Stimulated activated CD8-positive, alpha-beta memory T cell treated with anti-CD3 and anti-CD28 coated beads, Interleukin-4, amount 100 ng/mL, for 1 hour (primary cell): Measurements from ENCODE around the gene MESP2.
A peak's percentile ranks its signal among the peaks of the same experiment; 100 is the strongest.

Source experiments
- DNase-seq, 2 donors: peaks; one replicate each; pipeline ENCODE4 v3.0.0-alpha.2; 2020; ENCODE audit warnings: low read depth in 2 of 2, low spot score in 1 of 2

MESP2 gene

DNA sequence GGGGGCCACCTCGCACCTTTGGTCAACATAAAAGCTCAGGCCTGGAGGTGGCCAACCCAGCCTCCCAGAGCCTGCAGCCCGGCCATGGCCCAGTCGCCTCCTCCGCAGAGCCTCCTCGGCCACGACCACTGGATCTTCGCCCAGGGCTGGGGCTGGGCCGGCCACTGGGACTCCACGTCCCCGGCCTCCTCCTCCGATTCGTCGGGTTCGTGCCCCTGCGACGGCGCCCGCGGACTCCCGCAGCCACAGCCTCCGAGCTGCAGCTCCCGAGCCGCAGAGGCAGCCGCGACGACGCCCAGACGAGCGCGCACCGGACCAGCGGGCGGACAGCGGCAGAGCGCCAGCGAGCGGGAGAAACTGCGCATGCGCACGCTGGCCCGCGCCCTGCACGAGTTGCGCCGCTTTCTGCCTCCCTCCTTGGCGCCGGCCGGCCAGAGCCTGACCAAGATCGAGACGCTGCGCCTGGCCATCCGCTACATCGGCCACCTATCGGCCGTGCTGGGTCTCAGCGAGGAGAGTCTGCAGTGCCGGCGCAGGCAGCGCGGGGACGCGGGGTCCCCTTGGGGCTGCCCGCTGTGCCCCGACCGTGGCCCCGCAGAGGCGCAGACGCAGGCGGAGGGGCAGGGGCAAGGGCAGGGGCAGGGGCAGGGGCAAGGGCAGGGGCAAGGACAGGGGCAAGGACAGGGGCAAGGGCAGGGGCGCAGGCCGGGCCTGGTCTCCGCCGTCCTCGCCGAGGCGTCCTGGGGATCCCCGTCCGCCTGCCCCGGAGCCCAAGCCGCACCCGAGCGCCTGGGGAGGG lies at the start of gene MESP2:
Gene MESP2 (plus strand): TSS at position 59 of the 799 bp plus-strand sequence. CDS start 26 bp downstream, at position 85.
- DNase-seq: peak in 1 of 2 donors; percentile 3

DNA sequence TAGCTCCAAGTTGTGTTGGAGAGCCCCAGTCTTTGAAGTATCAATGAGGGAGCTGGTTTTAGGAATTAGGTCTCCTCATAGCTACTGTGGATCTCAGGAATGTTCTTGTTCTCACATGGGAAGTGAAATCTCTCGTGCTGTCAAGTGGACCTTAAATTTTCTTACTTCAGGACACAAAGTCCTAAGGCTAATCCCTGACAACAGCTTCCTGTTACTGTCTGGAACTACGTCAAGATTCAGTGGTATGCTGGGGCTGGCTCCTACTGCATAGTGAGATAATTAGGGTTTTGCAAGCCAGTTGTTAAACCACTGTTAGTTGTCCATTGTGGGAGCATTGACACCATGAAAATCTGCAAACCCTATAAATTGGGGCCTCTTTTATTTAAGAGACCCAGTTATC lies 47.9 kb upstream of the MESP2 start:
- no peak for DNase-seq

DNA sequence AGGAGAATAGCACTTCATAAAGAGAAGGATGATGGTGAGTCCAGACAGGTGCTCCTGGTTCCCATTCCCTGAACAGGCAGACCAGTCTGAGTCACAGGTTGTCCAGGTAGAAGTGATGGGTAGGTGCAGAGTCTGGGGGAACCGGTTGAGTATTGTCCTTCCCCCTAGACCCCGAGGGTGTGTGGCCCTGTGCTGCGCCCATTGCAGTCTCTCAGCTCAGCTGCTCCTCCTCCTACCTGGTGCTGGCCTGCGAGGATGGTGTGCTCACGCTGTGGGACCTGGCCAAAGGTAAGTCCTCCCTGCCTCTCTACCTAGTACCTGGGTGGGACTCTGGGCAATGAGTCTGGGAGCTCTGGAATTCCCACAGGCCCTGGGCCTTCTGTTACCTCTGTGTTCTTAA lies 44.9 kb upstream of the MESP2 start:
- DNase-seq: no peak

DNA sequence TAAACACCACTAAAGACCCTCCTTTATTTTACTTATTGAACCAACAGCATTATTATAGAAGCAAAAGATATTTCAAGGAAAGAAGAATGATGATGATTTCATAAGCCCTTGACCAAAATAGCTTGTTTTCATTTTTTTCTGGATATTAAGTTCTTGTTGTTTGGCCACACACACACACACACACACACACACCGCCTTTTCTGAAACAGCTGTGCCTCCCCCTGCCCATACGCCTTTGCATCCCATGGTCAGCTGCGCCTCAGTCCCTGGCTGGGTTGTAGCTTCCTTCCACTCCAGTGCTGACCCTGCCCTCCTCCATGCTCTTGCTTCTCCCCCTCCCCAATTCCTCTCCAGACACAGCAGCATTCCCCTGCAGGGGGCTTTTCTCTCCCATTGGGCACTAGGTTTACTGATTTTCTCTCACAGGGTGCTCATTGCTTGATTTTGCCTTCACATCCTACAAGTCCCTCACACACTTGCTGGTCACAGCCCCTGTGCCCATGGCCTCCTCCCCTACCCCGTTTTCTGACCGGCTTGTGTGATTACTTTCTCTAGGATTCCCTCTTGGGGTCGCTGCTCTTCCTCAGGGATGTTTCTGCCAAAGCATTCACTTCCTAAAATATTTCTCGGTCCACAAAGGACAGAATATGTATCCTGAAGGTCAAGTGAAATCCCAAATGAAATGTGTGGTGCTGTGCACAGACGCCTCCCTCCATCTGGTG lies 43.5 kb upstream of the MESP2 start:
- no peak for DNase-seq

DNA sequence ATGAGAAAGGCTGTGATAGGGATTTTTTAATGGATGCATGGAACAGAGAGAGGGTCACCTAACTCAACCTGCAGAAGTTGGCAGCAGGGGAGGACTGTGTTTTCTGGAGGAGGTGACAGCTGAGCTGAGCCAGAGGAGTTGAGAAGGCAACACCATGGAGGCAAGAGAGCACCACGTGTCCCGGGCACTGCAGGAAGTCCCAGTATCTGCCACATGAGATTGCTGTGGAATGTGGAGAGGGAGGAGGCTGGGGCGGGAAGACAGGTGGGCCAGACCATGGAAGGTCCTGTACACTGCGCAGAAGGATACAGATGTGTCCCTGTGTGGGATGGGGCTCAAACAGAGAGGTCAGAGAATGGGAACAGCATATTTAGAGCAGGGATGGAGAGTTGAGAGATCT lies 40.4 kb upstream of the MESP2 start:
- DNase-seq: no peak

DNA sequence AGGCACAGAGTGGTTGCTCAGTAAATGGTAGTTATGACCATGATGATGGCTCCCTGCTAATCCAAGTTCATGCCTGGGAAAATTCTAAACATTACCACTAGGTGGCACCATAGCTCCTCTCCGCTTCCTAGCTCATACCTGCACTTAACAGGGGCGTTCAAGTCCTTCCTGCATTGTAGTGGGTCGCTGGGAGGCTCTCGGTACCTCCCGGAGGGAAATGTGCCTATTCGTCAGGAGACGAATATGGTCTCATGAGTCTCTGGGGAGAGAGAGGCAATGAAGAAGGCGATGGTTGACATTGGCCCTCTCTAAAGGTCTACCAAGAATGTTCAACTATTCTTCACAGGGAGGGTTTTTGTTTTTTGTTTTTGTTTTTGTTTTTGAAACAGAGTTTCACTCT lies 36.0 kb upstream of the MESP2 start:
- peak; percentile 6 to 17 for DNase-seq

DNA sequence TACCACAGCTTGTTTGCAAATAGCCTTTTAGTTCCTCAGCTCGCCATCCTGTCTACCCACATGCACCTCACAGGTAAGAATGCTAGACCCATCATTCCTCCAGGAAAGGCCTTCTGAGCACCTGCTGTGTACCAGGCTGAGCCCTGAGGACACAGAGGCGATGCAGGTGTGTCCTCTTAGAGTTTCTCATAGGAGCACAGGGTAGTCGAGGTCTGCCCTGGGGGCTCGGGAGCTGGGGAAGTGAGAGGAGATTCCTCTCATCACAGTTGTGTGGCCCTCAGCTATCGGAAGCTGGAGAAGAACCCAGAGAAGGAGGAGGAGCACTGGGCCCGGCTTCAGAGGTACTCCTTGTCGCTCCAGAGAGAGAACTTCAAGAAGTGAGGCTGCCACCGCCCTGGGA lies 33.1 kb upstream of the MESP2 start:
- DNase-seq: no peak

DNA sequence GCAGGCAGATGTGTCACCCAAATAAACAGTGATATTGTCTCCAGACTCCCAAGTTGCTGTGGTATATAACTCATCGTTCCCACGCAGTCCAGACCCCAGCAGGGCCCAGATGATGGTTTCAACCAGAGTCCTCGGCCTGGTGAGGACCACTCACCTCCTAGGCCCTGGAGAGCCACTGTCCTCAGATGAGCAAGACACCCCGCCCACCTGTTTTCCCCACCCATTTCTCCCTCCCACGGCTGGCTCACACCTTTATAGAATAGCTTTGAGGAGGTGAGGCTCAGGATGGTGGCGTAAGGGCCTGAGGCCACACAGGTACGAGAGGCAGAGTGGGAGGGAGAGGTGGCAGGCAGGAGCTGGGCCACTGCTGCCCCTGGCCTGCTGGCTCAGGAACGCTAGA lies 32.5 kb upstream of the MESP2 start:
- no peak for DNase-seq

DNA sequence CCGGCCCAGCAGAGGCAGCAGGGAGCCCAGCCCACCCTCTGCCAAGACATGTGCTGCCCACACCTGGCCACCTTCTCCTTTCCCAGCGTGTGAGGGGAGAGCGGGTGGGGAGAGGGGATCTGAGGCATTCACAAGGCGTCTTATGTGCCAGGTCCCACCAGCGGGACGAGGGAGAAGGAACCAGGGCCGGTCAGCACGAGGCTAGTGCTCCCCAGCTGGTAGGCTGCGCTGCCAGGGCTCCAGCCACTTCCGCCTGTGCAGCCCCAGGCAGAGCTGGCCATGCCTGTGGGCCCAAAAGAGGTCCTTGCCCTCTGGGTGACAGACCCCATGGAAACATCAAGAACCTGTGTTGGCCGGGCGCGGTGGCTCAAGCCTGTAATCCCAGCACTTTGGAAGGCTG lies 31.0 kb upstream of the MESP2 start:
- no peak for DNase-seq

GRCh38 chr15:89745768-89746167 lies 30.4 kb upstream of the MESP2 start:
- no peak for DNase-seq

DNA sequence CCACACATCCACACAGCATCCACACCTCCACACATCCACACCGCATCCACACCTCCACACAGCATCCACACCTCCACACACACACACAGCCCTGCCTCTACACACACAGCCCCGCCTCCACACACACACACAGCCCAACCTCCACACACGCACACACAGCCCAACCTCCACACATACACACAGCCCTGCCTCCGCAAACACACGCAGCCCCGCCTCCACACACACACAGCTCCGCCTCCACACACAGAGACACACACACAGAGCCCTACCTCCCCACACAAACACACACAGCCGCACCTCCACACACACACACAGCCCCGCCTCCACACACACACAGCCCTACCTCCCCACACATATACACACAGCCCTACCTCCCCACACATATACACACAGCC lies 29.7 kb upstream of the MESP2 start:
- DNase-seq: no peak

DNA sequence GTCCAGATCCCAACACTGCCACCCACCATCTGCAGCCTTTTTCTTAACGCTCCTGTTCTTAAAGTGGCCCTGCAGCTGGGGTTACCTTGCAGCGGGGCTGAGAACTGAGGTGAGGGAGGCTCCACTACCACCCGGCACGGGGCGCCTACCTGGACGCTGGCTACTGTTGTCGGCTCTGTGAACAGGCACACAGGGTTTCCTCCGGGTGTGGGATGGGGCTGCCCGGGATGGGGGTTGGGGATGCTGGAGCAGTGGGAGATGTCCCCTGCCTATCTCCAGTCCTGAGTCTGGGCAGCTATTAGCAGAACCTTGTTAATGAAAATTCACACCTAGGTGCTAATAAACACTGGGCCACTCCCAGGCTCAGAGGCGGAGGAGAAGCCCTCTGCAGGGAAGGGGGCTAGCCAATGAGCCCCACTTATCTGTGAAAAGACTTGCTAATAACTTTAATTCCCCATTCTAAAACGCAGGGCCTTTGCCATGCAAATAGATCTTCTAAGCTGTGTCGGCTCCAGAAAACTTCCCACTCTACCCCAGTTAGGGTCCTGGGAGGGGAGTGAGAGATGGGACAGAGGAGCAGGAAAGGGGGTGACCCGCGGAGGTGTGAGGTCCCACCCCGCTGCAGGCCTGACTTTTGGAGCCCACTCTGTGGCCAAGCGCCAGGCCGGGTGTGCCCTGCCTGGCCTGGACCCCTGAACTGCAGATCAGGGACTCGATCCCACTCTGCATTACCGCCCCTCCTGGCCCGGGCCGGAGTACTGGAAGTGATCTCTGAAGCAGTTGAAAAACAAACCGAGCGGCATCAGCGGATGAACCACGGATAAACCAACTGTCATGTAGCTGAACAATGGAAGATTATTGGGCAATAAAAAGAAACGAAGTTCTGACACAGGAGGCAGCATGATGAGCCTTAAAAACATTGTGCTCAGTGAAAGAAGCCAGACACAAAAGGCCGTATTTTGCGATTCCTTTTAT lies 28.1 kb upstream of the MESP2 start:
- DNase-seq: no peak

- DNase-seq: no peak
Measured at GRCh38 chr15:89749054-89749453, 27.1 kb upstream of the MESP2 start.

GRCh38 chr15:89749526-89749925 lies 26.6 kb upstream of the MESP2 start:
- DNase-seq: no peak

DNA sequence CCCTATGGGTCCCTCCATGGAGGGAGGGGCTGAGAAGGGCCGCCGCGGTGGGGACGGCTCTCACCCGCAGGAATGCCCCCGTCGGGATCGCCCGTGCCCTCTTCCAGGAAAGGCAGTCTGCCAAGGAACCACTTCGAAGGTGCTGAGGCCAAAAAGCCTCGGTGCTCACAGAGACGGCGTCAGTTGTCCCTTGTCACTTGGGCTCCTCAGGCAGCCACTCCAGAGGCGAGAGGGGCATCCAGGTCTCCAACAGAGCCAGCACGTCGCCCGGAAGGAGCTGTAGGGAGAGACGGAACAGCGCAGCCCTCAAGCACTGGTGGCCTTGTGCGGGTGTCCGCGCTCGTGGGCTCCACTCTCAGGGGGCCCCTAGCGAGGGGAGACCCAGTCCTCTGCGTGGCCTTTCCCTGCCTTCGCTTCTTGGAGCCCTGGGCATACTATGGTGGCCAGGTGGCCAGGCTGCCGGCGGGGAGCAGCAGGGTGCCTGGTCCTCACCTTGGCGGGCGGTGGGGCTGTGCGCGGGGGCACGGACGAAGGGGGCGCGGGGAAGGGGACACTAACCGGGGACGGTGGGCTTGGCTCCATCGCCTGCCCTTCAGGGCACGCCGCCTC lies 26.1 kb upstream of the MESP2 start:
- no peak for DNase-seq

- DNase-seq: peak; percentile 62 to 77
Measured at GRCh38 chr15:89750560-89751542, 25.3 kb upstream of the MESP2 start, which contains the start of gene MESP1. MESP1 (minus strand) TSS chr15:89751249; CDS start chr15:89751231, 18 bp downstream.

- DNase-seq: no peak
Measured at GRCh38 chr15:89751748-89752147, 24.4 kb upstream of the MESP2 start.

DNA sequence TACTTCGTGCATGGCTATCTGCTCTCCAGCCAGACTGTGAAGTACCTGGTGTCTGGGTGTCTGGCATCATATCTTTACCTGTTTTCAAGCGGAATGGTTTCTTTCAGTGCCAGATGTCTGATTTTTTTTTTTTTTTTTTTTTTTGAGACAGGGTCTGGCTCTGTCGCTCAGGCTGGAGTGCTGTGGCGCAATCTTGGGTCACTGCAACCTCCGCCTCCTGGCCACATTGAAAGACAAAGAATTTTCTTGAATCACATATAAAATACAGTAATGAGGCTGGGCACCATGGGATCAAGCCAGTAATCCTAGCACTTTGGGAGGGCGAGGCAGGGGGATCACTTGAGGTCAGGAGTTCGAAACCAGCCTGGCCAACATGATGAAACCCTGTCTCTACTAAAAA lies 22.3 kb upstream of the MESP2 start:
- no peak for DNase-seq

GRCh38 chr15:89754361-89755154 lies 21.6 kb upstream of the MESP2 start:
- no peak for DNase-seq
